GM12864 (cell line): ENCODE data around the gene DUSP22.

ENCODE experiments used
- DNase-seq: peaks from one replicate; pipeline ENCODE4 v3.0.0-alpha.2; 2011; ENCODE audit warnings: low read depth
- H3K4me3 ChIP-seq: 2 replicates; pipeline ENCODE4 v1.5.1; 2011; ENCODE audit warnings: mild to moderate bottlenecking, low read depth, low read length, control low read depth
- TF ChIP-seq, protein P1 (sequence below): IDR thresholded peaks from 2 replicates; pipeline ENCODE4 v1.5.1; 2011; ENCODE audit warnings: low read depth, mild to moderate bottlenecking, moderate library complexity, low read length, control low read depth, inconsistent platforms; ENCODE audit errors: missing control alignments

The DUSP22 gene

DNA sequence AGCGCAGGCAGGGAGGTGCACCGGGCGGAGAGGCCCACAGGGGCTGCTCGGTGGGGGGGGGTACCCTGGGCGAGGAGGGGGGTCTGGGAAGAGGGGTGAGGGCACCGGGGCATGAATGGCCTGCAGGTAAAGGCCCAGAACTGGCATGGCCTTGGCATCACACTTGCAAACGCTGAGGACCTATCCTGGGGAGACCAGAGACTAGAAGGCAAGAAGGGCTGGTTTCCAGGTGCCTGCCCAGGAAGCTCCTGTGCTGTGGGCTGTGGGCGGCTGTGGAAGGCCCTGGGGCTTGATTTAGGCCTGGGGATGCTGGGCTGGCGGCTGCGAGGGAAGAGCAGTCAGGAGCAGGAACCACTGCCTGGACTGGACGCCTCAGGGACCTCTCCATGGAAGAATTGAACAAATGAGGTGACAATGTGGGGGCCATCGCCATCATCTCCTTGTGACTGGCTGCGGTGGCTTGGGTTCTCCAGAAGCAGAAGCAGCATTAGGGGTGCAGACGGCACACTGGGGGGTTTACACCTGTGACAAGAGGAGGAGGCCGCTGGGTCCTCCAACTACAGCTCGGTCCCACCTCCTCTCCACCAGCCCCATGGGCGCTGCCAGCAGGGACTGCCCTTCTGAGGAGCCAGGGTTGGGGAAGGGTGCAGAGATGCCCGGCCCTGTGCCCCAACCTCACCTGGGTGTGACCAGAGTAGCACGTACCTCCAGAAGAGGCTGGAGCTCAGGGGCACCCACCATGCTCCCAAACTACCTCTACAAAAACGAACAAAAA lies 67.2 kb downstream of the DUSP22 start:
- DNase-seq, result no peak
- H3K4me3 ChIP-seq, result no peak overlapping the region
- TF ChIP-seq, protein P1, sequence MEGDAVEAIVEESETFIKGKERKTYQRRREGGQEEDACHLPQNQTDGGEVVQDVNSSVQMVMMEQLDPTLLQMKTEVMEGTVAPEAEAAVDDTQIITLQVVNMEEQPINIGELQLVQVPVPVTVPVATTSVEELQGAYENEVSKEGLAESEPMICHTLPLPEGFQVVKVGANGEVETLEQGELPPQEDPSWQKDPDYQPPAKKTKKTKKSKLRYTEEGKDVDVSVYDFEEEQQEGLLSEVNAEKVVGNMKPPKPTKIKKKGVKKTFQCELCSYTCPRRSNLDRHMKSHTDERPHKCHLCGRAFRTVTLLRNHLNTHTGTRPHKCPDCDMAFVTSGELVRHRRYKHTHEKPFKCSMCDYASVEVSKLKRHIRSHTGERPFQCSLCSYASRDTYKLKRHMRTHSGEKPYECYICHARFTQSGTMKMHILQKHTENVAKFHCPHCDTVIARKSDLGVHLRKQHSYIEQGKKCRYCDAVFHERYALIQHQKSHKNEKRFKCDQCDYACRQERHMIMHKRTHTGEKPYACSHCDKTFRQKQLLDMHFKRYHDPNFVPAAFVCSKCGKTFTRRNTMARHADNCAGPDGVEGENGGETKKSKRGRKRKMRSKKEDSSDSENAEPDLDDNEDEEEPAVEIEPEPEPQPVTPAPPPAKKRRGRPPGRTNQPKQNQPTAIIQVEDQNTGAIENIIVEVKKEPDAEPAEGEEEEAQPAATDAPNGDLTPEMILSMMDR, result no peak

- DNase-seq, result no peak
- no peak overlapping the region for H3K4me3 ChIP-seq
- TF ChIP-seq, protein P1, result no peak
Observed at GRCh38 chr6:360349-360748, 68.1 kb downstream of the DUSP22 start.

- DNase-seq, result no peak
- H3K4me3 ChIP-seq, result no peak overlapping the region
- TF ChIP-seq, protein P1, result no peak
Observed at GRCh38 chr6:360764-361373, 68.6 kb downstream of the DUSP22 start.

- no peak overlapping the region for H3K4me3 ChIP-seq
- DNase-seq, result no peak
- TF ChIP-seq, protein P1, result no peak
Observed at GRCh38 chr6:361411-362132, 69.3 kb downstream of the DUSP22 start.

- no peak overlapping the region for H3K4me3 ChIP-seq
- no peak for DNase-seq
- TF ChIP-seq, protein P1, result no peak
Observed at GRCh38 chr6:362231-362923, 70.1 kb downstream of the DUSP22 start.

GRCh38 chr6:362924-363249 lies 70.6 kb downstream of the DUSP22 start:
- DNase-seq, result no peak
- no peak overlapping the region for H3K4me3 ChIP-seq
- TF ChIP-seq, protein P1, result no peak
